PC-3 (cell line): Measurements from ENCODE around the gene GBF1. TPM values are rescaled to one million over a fixed set of nuclear protein-coding genes. Genes with fewer than 3 reads are reported as not detected.

ENCODE experiments used
- ATAC-seq: fragments of 200-7000 bp; cut with Tn5 transposase; 2 replicates; pipeline ENCODE4 v1.9.1; 2020; ENCODE audit warnings: mild to moderate bottlenecking, moderate library complexity
- BruUV-seq: library from RNA; stranded (reverse); fragments of 400-500 nt; replicated peaks from 2 replicates; lab custom pipeline; 2021; lab: Mats Ljungman, UMichigan
- CTCF ChIA-PET: fragments of 300-600 bp; sonication (Branson Sonifier 250); formaldehyde crosslinking; loops from one replicate; lab custom pipeline; 2022; ENCODE audit warnings: antibody characterized with exemption; lab: Charles Lee
- POLR2A ChIA-PET: fragments of 300-600 bp; sonication (Branson Sonifier 250); formaldehyde crosslinking; loops from one replicate; lab custom pipeline; 2022; ENCODE audit warnings: antibody characterized with exemption; ENCODE audit not compliant: unreplicated experiment; lab: Charles Lee
- DNase-seq: peaks from one replicate; pipeline ENCODE4 v3.0.0-alpha.2; 2015
- H2AFZ ChIP-seq: fragments of 300-600 bp; sonication (generic); 2 replicates; pipeline ENCODE4 v1.6.0; 2016; ENCODE audit warnings: antibody characterized with exemption, low read length
- H3F3A ChIP-seq: fragments of 300-600 bp; sonication (generic); one replicate; pipeline ENCODE4 v1.6.0; 2017; ENCODE audit warnings: antibody characterized with exemption, low read length, control low read depth, mild to moderate bottlenecking; ENCODE audit not compliant: unreplicated experiment
- H3K27ac ChIP-seq: fragments of 300-600 bp; sonication (generic); 2 replicates; pipeline ENCODE4 v1.5.1; 2016; ENCODE audit warnings: mild to moderate bottlenecking, low read length
- H3K27me3 ChIP-seq: fragments of 300-600 bp; sonication (generic); 2 replicates; pipeline ENCODE4 v1.6.1; 2016; ENCODE audit warnings: low read length, mixed read lengths
- H3K36me3 ChIP-seq: fragments of 300-600 bp; sonication (generic); 2 replicates; pipeline ENCODE4 v1.6.1; 2016; ENCODE audit warnings: low read depth, mixed run types, low read length, mixed read lengths
- H3K4me1 ChIP-seq: fragments of 300-600 bp; sonication (generic); 2 replicates; pipeline ENCODE4 v1.5.1; 2016; ENCODE audit warnings: low read length; ENCODE audit not compliant: insufficient read depth
- H3K4me2 ChIP-seq: fragments of 300-600 bp; sonication (generic); 2 replicates; pipeline ENCODE4 v1.6.0; 2016; ENCODE audit warnings: low read length
- H3K4me3 ChIP-seq: fragments of 300-600 bp; sonication (generic); 2 replicates; pipeline ENCODE4 v1.5.1; 2016; ENCODE audit warnings: mild to moderate bottlenecking, low read length, mixed read lengths
- H3K79me2 ChIP-seq: fragments of 300-600 bp; sonication (generic); 2 replicates; pipeline ENCODE4 v1.6.1; 2017; ENCODE audit warnings: low read length, mixed read lengths
- H3K9ac ChIP-seq: fragments of 300-600 bp; sonication (generic); 2 replicates; pipeline ENCODE4 v1.6.0; 2016; ENCODE audit warnings: mild to moderate bottlenecking, low read length
- H3K9me2 ChIP-seq: fragments of 300-600 bp; sonication (generic); replicated peaks from 2 replicates; pipeline ENCODE4 v1.6.1; 2016; ENCODE audit warnings: mixed run types, low read length, mixed read lengths
- H3K9me3 ChIP-seq: fragments of 300-600 bp; sonication (generic); 2 replicates; pipeline ENCODE4 v1.6.1; 2016; ENCODE audit warnings: low read length, mixed read lengths
- H4K20me1 ChIP-seq: fragments of 300-600 bp; sonication (generic); 2 replicates; pipeline ENCODE4 v1.6.1; 2016; ENCODE audit warnings: low read length, mixed read lengths
- EZH2 ChIP-seq: fragments of 300-600 bp; sonication (generic); IDR thresholded peaks from one replicate; pipeline ENCODE4 v1.6.1; 2017; ENCODE audit warnings: antibody characterized with exemption, mild to moderate bottlenecking, low read length; ENCODE audit not compliant: unreplicated experiment
- EZH2phosphoT487 ChIP-seq: fragments of 300-600 bp; sonication (generic); IDR thresholded peaks from 2 replicates; pipeline ENCODE4 v1.6.1; 2018; ENCODE audit warnings: mild to moderate bottlenecking, antibody characterized with exemption, low read length, borderline replicate concordance
- intact Hi-C: fragments of 100-400 bp; cut with micrococcal nuclease; formaldehyde crosslinking; loops from 2 replicates; pipeline ENCODE4 v1.9.0; 2023
- total RNA-seq: library from RNA; depleted of rRNA; stranded (reverse); fragments of >200 nt; gene quantifications from 2 replicates; pipeline ENCODE4 v1.2.3, GENCODE V29; 2014
- TF ChIP-seq, protein P1 (sequence below): fragments of 300-600 bp; sonication (generic); conservative IDR thresholded peaks from 2 replicates; pipeline ENCODE4 v1.5.1; 2017; ENCODE audit warnings: antibody characterized with exemption, low read depth, mild to moderate bottlenecking, low read length

GBF1 gene
- total RNA-seq, 1 experiment from 2014 or later, result 25.2 TPM

DNA sequence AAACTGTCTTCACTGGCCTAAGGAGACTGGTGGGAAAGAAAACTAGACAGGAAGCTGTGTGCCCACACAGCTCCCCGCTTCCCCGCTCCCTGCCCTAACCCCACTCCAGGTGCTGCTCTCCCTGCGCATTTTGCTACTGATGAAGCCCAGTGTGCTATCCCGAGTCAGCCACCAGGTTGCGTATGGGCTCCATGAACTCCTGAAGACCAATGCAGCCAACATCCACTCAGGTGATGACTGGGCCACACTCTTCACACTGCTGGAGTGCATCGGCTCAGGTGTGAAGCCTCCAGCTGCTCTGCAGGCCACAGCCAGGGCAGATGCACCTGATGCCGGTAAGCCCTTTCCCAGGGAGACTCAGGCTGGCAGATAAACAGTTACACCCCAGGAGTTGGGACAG is 129.9 kb downstream of the GBF1 start:
- intact Hi-C loops, result no loop called here
- Histone ChIP-seq H3F3A (no peaks in the 10 kb centered on the region), H3K27ac (no peak overlapping the region), H3K36me3 (peaks cover 14% of the 10 kb centered on the region), H3K4me2 (no peak overlapping the region), H4K20me1 (no peaks in the 10 kb centered on the region), H3K9ac (no peak overlapping the region), H3K9me2 (no peaks in the 10 kb centered on the region), H3K4me1 (no peaks in the 10 kb centered on the region), H3K27me3 (no peaks in the 10 kb centered on the region), H3K9me3 (peaks cover 8% of the 10 kb centered on the region; the same call in 1 of the 2 replicates), H2AFZ (no peak overlapping the region), H3K4me3 (no peak overlapping the region), H3K79me2 (no peaks in the 10 kb centered on the region)
- ATAC-seq (no peak), DNase-seq (no peak)
- POLR2A ChIA-PET, result no interaction called here
- TF ChIP-seq EZH2, result no peak
- TF ChIP-seq, protein P1, sequence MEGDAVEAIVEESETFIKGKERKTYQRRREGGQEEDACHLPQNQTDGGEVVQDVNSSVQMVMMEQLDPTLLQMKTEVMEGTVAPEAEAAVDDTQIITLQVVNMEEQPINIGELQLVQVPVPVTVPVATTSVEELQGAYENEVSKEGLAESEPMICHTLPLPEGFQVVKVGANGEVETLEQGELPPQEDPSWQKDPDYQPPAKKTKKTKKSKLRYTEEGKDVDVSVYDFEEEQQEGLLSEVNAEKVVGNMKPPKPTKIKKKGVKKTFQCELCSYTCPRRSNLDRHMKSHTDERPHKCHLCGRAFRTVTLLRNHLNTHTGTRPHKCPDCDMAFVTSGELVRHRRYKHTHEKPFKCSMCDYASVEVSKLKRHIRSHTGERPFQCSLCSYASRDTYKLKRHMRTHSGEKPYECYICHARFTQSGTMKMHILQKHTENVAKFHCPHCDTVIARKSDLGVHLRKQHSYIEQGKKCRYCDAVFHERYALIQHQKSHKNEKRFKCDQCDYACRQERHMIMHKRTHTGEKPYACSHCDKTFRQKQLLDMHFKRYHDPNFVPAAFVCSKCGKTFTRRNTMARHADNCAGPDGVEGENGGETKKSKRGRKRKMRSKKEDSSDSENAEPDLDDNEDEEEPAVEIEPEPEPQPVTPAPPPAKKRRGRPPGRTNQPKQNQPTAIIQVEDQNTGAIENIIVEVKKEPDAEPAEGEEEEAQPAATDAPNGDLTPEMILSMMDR, result peak; percentile 20; the same call in 1 of the 2 replicates
- CTCF ChIA-PET, result no interaction called here
- BruUV-seq, result no TSS peak

DNA sequence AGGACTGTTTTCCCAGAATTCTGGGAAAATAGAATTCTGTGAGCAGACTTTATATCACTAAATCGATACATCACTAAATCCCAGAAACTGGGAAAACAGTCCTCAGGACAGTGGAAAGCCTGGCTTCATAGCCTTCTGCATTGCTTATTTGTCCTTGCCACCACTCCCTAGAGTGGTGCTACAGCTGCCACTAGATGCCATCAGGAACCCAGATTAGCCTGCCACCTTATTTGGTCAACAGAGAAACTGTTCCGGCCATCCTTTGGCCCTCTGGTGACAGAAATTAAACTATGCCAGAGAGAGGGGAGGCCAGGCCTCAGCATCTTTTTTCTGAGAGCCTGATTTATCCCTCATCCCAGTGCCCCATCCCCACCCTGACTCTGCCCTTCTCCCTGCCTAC is 130.5 kb downstream of the GBF1 start:
- DNase-seq (no peak), ATAC-seq (no peak)
- Histone ChIP-seq H2AFZ (no peak overlapping the region), H3K79me2 (no peaks in the 10 kb centered on the region), H3K27ac (no peak overlapping the region), H3K9me2 (no peaks in the 10 kb centered on the region), H3F3A (no peaks in the 10 kb centered on the region), H3K27me3 (no peaks in the 10 kb centered on the region), H3K36me3 (peaks cover 10% of the 10 kb centered on the region), H3K9me3 (peaks cover 5% of the 10 kb centered on the region; the same call in 1 of the 2 replicates), H4K20me1 (no peaks in the 10 kb centered on the region), H3K4me3 (no peak overlapping the region), H3K4me2 (no peak overlapping the region), H3K9ac (no peak overlapping the region), H3K4me1 (no peaks in the 10 kb centered on the region)
- POLR2A ChIA-PET, result no interaction called here
- intact Hi-C loops, result no loop called here
- TF ChIP-seq, protein P1, result no peak
- TF ChIP-seq EZH2phosphoT487 (no peak), EZH2 (no peak)
- CTCF ChIA-PET, result no interaction called here
- no TSS peak for BruUV-seq

DNA sequence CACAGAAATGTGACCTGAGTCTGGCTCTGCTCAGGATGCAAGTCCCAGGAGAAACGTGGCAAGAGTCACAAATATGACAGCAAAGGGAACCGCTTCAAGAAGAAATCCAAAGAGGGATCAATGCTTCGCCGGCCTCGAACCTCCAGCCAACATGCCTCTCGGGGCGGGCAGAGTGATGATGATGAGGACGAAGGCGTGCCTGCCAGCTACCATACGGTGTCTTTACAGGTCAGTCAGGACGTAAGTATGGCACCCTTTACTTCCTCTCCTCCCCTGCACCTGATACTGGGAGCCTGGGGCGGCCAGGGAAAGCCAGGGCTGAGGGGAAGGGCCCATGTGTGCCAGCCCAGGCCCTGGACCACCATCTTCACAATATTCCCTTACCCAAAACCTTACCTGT is 131.6 kb downstream of the GBF1 start:
- DNase-seq (no peak), ATAC-seq (no peak)
- TF ChIP-seq EZH2 (no peak), EZH2phosphoT487 (no peak)
- TF ChIP-seq, protein P1, result no peak
- Histone ChIP-seq H3K36me3 (peaks cover 3% of the 10 kb centered on the region; the same call in 1 of the 2 replicates), H3K4me1 (no peaks in the 10 kb centered on the region), H3K27me3 (no peaks in the 10 kb centered on the region), H3K79me2 (no peaks in the 10 kb centered on the region), H3F3A (no peaks in the 10 kb centered on the region), H3K27ac (no peak overlapping the region), H4K20me1 (no peaks in the 10 kb centered on the region), H2AFZ (no peak overlapping the region), H3K9me3 (no peaks in the 10 kb centered on the region), H3K9ac (no peak overlapping the region), H3K9me2 (no peaks in the 10 kb centered on the region), H3K4me2 (no peak overlapping the region), H3K4me3 (no peak overlapping the region)
- ChIA-PET CTCF (no interaction called here), POLR2A (no interaction called here)
- intact Hi-C loops, result no loop called here
- no TSS peak for BruUV-seq
